HCT116 (cell line): ENCODE measurements around the gene APH1B.

ENCODE experiments used
- EZH2 ChIP-seq: fragments of 200-600 bp; sonication (generic); IDR thresholded peaks from 2 replicates; pipeline ENCODE4 v1.6.1; 2017; ENCODE audit warnings: antibody characterized with exemption, mixed run types
- JUND ChIP-seq: IDR thresholded peaks from 2 replicates; pipeline ENCODE4 v1.6.1; 2012
- POLR2A ChIP-seq: IDR thresholded peaks from 2 replicates; pipeline ENCODE4 v1.7.0; 2011; ENCODE audit warnings: borderline replicate concordance; ENCODE audit not compliant: insufficient read depth, insufficient read length; ENCODE audit errors: extremely low read depth
- RAD21 ChIP-seq: IDR thresholded peaks from 2 replicates; pipeline ENCODE4 v1.6.1; 2012; ENCODE audit warnings: low read depth, mild to moderate bottlenecking
- SP1 ChIP-seq: IDR thresholded peaks from 2 replicates; pipeline ENCODE4 v1.6.1; 2012; ENCODE audit warnings: low read depth
- YY1 ChIP-seq: IDR thresholded peaks from 2 replicates; pipeline ENCODE4 v1.6.1; 2011; ENCODE audit warnings: low read length, low read depth, moderate library complexity, mild to moderate bottlenecking; ENCODE audit not compliant: insufficient replicate concordance; ENCODE audit errors: extremely low read depth
- TF ChIP-seq, protein P1 (sequence below), 3 experiments: fragments of 200-600 bp in 1 of 3; sonication (generic) in 1 of 3; IDR thresholded peaks in 2 of 3; conservative IDR thresholded peaks in 1 of 3; 2 replicates each; pipeline ENCODE4 v1.5.1; 2012 to 2017; ENCODE audit warnings: low read depth in 2 of 3, low read length in 2 of 3, antibody characterized with exemption in 1 of 3, borderline replicate concordance in 1 of 3, control low read depth in 1 of 3, mild to moderate bottlenecking in 1 of 3, mixed read lengths in 1 of 3, mixed run types in 1 of 3, moderate library complexity in 1 of 3; ENCODE audit not compliant: insufficient read depth in 1 of 3
- TF ChIP-seq, protein P2 (sequence below): IDR thresholded peaks from 2 replicates; pipeline ENCODE4 v1.6.1; 2012; ENCODE audit warnings: low read depth
- TF ChIP-seq, protein P3 (sequence below): IDR thresholded peaks from 2 replicates; pipeline ENCODE4 v1.6.1; 2012
- TF ChIP-seq, protein P4 (sequence below): IDR thresholded peaks from 2 replicates; pipeline ENCODE4 v1.6.1; 2012

DNA sequence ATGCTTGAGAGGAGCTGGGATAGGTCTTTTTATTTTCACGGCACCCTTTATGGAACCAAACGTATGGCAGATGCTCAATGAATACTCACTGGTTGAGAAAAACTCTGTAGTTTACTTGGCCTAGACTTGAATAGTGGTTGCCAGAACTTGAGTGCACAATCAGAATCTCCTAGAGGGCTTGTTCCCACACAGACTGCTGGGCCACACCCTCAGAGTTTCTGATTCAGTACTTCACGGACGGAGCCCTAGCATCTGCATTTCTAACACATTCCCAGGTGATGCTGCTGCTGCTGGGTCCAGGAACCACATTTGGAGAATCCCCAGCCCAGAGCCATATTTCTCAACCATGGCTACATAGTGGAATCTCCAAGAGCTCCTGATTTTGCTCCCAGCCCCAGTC lies 79.7 kb downstream of the APH1B start:
- TF ChIP-seq POLR2A (no peak), RAD21 (no peak), JUND (no peak), YY1 (no peak), SP1 (no peak), EZH2 (no peak)
- TF ChIP-seq, protein P1, sequence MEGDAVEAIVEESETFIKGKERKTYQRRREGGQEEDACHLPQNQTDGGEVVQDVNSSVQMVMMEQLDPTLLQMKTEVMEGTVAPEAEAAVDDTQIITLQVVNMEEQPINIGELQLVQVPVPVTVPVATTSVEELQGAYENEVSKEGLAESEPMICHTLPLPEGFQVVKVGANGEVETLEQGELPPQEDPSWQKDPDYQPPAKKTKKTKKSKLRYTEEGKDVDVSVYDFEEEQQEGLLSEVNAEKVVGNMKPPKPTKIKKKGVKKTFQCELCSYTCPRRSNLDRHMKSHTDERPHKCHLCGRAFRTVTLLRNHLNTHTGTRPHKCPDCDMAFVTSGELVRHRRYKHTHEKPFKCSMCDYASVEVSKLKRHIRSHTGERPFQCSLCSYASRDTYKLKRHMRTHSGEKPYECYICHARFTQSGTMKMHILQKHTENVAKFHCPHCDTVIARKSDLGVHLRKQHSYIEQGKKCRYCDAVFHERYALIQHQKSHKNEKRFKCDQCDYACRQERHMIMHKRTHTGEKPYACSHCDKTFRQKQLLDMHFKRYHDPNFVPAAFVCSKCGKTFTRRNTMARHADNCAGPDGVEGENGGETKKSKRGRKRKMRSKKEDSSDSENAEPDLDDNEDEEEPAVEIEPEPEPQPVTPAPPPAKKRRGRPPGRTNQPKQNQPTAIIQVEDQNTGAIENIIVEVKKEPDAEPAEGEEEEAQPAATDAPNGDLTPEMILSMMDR (IDR thresholded peaks at IDR 0.05 in 2 of 3, conservative IDR thresholded peaks at IDR 0.05 in 1 of 3; ENCODE audit: borderline replicate concordance in 1 of 3, insufficient read depth in 1 of 3, low read depth in 2 of 3, low read length in 2 of 3): no peak
- TF ChIP-seq, protein P2, sequence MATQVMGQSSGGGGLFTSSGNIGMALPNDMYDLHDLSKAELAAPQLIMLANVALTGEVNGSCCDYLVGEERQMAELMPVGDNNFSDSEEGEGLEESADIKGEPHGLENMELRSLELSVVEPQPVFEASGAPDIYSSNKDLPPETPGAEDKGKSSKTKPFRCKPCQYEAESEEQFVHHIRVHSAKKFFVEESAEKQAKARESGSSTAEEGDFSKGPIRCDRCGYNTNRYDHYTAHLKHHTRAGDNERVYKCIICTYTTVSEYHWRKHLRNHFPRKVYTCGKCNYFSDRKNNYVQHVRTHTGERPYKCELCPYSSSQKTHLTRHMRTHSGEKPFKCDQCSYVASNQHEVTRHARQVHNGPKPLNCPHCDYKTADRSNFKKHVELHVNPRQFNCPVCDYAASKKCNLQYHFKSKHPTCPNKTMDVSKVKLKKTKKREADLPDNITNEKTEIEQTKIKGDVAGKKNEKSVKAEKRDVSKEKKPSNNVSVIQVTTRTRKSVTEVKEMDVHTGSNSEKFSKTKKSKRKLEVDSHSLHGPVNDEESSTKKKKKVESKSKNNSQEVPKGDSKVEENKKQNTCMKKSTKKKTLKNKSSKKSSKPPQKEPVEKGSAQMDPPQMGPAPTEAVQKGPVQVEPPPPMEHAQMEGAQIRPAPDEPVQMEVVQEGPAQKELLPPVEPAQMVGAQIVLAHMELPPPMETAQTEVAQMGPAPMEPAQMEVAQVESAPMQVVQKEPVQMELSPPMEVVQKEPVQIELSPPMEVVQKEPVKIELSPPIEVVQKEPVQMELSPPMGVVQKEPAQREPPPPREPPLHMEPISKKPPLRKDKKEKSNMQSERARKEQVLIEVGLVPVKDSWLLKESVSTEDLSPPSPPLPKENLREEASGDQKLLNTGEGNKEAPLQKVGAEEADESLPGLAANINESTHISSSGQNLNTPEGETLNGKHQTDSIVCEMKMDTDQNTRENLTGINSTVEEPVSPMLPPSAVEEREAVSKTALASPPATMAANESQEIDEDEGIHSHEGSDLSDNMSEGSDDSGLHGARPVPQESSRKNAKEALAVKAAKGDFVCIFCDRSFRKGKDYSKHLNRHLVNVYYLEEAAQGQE: no peak
- TF ChIP-seq, protein P3, sequence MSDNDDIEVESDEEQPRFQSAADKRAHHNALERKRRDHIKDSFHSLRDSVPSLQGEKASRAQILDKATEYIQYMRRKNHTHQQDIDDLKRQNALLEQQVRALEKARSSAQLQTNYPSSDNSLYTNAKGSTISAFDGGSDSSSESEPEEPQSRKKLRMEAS: no peak
- TF ChIP-seq, protein P4, sequence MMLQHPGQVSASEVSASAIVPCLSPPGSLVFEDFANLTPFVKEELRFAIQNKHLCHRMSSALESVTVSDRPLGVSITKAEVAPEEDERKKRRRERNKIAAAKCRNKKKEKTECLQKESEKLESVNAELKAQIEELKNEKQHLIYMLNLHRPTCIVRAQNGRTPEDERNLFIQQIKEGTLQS: no peak
